SKM-1 (cell line): ENCODE results near the gene MAG.

Source experiments
- DNase-seq: peaks from one replicate; lab custom pipeline; 2025; ENCODE audit not compliant: unreplicated experiment; lab: John Stamatoyannopoulos, UW

MAG gene

DNA sequence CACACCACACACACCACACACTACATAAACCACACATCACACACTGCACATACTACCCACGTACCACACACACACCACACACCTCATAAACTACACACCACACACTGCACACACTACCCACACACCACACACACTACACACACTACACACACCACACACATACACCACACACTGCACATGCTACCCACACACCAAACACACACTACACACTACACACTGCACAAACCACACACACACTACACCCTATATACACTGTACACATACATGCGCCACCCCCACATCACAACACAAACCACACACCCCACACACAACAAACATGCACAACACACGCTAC lies 5.5 kb downstream of the MAG start:
- no peak for DNase-seq

DNA sequence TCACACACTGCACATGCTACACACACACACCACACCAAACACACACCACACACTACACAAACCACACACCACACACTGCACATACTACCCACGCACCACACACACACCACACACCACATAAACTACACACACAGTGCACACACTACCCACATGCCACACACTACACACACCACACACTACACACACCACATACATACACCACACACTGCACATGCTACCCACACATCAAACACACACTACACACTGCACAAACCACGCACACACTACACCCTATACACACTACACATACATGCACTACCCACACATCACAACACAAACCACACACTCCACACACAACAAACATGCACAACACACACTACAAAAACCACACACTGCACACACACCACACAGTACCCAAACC lies 6.0 kb downstream of the MAG start:
- no peak for DNase-seq

DNA sequence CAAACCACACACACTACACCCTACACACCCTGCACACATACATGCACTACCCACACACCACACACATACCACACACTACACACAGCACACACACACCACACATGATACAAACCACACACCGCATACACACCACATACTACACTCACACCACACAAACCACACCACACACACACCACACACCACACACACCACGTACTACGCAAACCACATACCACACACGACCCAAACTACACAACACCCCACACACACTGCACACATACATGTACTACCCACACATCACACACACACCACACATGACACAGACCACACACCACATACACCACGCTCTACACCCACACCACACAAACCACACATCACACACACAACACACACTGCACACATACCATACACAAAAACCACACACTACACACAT lies 6.6 kb downstream of the MAG start:
- no peak for DNase-seq

DNA sequence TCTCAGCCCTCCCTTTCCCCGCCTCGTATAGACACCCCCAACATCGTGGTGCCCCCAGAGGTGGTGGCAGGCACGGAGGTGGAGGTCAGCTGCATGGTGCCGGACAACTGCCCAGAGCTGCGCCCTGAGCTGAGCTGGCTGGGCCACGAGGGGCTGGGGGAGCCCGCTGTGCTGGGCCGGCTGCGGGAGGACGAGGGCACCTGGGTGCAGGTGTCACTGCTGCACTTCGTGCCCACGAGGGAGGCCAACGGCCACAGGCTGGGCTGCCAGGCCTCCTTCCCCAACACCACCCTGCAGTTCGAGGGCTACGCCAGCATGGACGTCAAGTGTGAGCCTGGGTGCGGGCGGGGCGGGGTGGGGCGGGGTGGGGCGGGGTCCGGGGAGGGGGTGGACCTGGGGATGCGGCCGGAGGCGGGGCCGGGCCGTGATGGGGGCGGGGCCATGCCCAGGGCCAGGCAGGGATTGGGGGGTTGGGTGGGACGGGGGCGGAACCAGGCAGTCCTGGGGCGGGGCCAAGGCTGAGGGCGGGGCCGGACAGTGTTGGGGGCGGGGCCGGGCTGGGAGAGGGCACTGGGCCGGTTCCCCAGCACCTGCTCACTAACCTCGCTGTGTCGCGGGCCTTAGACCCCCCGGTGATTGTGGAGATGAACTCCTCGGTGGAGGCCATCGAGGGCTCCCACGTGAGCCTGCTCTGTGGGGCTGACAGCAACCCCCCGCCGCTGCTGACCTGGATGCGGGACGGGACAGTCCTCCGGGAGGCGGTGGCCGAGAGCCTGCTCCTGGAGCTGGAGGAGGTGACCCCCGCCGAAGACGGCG lies 7.8 kb downstream of the MAG start:
- DNase-seq = no peak

DNA sequence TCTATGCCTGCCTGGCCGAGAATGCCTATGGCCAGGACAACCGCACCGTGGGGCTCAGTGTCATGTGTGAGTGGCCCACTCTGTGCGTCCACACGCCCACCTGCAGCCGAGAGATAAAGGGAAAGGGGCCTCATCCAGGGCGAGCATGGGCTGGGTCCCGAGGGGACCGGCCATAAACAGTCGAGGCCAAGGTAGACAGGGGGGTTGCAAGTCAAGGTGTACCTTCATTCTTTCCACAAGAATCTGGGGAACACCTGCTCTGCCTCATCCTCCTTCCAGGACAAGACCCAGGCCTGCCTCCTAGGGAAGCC lies 8.3 kb downstream of the MAG start:
- DNase-seq = no peak

DNA sequence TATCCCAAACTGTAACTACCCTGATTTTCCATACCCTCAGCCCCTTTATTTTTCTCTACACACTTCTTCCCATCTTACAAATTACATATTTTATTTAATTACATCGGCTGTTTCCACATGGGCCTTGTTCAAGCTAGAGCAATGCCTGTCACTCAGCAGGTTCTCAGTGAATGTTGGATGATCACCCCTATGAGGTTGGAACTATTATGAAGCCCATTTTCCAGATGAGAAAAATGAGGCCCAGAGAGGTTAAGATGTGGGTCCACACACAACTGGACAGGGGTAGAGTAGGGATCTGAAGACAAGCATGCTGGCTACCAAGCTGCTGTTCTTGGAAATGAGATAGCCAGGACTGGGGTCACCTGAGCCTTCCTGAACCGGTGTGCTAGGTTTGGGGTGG lies 10.0 kb downstream of the MAG start:
- DNase-seq = no peak

DNA sequence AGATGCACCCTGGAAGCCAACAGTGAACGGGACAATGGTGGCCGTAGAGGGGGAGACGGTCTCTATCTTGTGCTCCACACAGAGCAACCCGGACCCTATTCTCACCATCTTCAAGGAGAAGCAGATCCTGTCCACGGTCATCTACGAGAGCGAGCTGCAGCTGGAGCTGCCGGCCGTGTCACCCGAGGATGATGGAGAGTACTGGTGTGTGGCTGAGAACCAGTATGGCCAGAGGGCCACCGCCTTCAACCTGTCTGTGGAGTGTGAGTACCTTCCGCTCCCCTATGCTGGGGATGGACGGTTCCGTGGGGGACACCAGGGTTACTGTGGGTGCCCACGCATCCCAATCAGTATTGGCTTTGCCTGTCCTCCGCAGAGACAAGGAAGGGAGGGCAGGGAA lies 10.5 kb downstream of the MAG start:
- no peak for DNase-seq

DNA sequence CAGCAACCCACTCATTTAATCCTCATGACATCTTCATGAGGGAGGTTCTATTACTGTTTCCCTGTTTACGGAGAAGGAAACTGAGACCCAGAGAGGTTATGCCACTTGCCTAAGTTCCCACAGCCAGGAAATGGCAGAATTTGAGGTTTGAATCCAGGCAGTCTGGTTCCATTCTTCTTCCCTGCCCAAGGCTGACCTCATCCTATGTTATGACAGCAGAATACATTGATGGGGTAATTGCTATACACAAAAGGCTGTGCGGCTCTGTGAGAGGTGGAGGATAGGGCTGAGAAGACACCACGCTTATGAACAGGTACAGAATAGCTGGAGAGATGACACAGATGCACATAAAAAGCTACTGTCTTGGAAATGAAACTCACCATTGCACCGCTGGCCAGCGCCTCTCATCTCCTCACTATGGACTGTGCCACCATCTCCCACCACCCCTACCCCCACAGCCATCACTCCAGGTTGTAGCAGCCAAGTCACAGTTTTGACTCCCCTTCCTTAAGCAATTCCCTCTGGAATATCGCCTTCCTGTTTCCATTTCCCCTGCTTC lies 11.5 kb downstream of the MAG start:
- no peak for DNase-seq

DNA sequence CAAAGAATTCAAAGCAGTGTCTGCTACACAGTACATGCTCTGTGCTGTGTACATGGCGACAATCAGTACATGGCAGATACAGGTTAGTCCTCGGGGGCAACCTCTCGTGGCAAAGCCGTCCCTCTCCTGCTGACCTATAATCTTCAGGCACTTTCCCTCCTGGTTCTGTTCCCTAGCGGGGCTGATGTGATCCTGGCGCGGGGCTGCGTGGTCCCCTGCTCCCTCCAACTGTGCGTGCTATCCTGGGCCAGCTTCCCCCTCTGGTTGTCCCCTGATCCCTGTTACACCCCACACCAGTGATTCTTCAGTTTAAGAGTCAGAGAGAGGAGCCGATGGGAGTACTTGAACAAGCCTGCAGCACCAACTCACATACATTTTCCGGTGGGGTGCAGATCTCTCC lies 12.1 kb downstream of the MAG start:
- DNase-seq = no peak

DNA sequence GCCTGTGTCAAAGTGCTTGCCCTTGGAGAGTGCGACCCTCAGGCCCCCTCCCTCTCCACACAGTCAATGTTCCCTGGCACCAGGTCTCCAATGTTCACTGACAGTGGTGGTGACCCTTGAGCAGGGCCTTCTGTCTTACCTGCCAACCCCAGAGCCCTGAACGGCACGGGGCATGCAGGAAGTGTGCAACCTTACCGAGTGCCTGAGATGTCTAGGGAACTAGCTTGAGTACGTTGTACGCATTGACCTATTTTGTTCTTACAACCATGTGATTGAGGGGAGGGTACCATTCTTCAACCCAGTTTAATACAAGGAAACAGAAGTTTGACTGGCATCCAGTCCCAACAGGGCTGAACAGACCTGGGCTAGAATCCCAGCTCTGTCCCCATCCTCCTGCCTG lies 13.2 kb downstream of the MAG start:
- DNase-seq = no peak

DNA sequence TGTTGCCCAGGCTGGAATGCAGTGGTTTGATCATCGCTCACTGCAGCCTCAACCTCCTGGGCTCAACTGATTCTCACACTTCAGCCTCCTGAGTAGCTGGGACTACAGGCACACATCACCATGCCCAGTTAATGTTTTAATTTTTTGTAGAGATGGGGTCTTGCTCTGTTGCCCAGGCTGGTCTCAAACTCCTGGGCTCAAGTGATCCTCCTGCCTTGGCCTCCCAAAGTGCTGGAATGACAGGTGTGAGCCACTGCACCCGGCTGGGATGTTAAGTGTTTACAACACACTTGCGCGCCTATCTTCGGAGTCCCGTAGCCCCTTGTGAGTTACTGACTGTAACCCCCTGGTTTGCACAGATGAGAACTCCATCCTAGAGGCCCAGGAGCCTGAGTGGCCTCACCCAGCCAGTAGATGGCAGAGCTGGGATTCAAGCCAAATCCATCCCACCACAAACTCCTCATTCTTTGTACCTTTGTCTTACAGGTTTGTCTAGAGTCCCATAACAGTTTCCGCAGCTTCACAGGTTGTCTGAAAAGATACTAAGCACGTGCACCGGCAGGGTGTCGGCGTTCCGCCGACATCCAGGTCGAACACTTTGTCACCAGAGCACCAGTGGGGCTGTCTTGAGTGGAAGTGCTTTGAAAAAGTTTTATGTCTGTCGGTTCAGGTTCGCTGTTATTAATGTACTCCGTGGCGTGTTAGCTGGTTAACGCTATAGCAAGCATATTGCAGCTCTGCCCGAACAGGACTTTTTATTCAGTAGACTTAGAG lies 14.7 kb downstream of the MAG start:
- no peak for DNase-seq

DNA sequence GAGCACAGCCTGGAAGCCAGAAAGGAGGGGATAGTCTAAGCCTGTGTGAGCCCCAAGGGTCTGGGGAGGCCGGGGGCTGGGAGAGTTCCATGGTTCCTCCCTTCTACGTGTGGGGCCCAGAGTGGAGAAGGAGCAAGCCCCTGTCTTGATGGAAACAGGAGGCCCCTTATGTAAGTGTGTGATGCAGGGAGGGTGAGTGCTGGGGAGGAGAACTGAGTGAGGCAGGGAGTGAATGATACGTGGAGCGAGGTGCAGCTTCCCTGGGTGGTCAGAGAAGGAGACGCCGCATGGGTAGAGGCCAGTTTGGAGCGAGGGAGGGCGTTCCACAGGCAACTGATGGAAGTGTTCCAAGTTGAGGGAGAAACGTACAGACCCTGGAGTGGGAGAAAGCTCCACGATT lies 16.0 kb downstream of the MAG start:
- no peak for DNase-seq

DNA sequence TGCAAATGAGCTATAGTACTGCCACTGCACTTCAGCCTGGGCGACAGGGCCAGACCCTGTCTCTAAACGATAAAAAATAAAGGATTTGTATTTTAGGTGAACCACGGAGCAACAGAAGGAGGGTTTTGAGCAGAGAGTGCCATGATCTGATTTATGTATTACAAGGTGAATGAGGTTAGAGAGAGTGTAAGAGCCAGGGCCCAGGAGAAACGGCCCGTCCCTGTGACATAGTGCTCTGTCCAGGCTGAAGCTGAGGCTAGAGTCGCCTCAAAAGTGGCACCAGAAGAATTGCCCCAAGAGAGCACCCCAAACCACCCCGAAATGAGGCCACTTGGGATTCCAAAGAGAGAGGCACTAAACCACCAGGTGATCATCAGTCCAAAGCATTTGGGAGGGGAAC lies 16.9 kb downstream of the MAG start:
- DNase-seq = no peak

DNA sequence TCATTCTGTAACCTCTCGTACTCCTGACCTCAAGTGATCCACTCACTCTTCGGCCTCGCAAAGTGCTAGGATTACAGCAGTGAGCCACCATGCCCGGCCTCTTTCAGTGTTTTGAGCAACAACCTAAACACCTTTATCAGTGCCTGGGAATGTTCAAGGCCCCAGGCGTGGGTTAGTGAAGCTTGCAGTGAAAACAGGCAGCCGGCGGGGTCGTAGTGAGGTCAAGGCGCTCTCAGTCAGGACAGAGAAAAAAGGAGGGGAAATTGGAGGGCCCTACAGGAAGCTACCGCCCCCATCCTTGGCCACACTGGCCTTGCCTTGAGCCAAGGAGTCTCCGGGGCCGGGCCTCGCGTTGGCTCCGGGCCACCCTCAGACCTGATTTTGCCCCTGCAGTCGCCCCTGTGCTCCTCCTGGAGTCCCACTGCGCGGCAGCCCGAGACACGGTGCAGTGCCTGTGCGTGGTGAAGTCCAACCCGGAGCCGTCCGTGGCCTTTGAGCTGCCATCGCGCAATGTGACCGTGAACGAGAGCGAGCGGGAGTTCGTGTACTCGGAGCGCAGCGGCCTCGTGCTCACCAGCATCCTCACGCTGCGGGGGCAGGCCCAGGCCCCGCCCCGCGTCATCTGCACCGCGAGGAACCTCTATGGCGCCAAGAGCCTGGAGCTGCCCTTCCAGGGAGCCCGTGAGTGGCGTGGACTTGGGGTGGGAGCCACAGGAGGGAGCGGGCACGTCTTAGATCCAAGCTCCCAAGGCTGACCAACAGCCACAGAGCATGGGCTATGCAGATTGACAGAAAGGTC lies 17.7 kb downstream of the MAG start:
- DNase-seq = no peak

DNA sequence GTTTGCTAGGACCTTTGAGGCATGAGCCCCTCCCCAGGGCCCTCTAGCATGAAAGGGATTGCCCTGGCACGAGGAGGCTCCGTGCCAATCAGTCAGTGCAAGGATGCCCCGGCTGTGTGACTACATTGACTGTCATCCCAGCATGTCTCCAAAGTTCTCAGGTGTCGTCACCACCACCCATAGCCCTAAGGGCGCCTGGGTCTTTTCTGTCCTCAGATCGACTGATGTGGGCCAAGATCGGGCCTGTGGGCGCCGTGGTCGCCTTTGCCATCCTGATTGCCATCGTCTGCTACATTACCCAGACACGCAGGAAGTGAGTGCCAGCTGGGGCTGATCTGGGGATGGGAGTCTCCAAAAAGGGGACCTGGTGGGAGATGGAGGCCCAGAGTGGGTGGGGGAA lies 18.4 kb downstream of the MAG start:
- no peak for DNase-seq

DNA sequence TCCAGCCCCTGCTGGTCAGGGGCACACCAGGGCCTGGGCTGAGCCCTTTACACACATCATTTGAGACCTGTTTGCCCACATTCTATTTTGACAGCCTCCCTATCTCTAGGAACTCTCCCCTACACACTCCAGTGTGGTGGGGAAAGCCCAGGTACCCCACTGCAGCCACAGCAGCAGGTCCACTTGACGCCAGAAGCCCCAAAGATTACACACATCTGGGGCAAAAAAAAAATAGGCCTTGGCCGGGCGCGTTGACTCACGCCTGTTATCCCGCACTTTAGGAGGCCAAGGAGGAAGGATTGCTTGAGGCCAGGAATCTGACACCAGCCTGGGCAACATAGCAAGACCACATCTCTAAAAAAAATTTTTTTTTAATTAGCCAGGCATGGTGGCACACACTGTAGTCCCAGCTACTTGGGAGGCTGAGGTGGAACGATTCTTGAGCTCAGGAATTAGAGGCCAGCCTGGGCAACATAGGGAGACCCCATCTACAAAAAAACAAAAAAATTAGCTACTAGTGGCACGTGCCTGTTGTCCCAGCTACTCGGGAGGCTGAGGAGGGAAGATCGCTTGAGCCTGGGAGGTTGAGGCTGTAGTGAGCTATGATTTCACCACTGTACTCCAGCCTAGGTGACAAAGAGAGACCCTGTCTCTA lies 19.0 kb downstream of the MAG start:
- no peak for DNase-seq

DNA sequence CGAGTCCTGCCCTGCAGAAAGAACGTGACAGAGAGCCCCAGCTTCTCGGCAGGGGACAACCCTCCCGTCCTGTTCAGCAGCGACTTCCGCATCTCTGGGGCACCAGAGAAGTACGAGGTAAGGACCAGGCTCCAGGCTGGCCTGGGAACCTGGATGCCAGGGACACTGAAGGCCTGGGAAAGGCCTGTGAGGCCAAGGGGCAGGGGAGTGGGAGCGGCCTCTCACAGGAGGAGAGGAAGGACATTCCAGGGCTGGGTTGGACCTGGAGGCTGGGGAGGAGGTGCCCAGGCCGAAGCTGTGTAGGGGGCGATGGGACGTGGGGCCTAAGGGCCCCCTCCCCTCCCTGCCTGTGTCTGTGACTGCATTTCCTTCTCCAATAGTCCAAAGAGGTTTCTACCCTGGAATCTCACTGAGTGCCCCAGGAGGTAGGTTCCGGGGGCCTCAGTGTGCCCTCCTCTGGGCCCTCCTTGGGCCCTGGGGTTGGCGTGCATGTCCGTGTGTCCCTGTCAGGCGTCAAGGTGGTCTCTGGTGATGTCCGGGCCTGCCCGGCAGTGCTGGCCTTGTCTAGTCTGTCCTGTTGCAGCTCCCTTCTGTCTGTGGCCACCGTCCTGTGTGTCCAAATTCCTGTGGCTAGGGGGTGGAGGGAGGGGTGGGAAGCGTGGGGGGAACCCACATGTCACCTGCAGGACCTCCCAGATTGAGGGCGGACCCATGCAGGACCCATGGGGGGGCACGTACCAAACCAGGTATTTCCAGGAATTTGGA lies 20.1 kb downstream of the MAG start:
- DNase-seq = no peak

DNA sequence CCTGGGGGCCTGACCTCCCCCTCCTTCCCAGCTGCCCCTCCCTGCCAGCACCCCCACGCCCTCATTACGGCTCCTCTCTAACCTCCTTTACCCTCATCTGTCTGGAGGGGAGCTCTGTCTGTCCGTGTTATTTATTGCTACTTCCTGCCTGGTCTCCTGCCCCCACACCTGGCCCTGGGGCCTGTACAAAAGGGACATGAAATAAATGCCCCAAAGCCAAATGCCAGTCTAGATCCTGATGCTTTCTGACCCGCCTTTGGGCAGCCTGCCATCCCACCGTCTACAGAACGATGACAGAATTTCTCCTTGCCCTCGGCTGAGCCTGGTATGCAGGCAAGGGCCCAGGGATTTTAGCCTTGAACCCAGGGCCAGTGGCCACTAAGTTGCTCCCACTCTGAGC lies 21.6 kb downstream of the MAG start:
- DNase-seq = no peak

DNA sequence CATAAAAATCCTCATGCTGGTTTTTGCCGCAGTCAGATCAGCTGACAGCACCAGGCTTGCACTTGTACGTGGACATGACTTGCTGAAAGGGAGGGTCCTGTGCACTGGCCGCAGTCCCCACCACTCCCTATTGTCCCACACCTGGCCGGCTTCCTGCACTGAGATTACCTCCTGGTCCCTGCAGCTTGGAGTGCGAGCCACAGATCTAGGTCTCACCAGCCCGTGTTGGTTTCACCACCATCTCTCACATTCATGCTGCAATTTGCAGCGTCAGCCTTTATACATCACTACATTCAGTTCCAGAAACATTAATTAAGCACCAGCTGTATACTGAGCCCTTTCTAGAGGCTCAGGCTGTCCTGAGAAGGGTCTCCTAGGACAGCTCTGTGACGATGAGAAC lies 22.1 kb downstream of the MAG start:
- DNase-seq = no peak

DNA sequence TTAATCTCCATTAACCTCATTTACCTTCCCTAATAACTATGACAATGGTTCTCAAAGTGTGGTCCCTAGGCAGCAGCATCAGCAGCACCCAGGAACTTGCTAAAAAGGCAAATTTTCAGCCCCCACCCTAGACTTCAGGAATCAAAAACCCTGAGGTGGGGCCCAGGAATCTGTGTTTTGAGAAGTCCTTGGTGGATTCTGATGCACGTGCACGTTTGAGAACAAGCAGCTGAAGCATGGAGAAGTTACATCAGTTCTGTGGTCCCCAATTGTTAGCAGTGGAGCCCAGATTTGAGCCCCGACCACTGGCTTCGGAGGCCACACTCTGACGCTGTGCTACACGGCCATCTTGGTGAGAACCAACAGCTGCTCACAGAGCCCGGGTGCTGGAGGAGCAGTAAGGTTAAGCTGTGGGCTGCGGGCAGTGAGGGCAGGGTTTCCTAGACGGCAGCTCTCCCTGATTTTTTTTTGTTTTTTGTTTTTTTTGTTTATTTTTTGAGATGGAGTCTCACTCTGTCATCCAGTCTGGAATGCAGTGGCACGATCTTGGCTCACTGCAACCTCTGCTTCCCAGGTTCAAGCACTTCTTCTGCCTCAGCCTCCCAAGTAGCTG lies 23.0 kb downstream of the MAG start:
- no peak for DNase-seq
